Adipocyte (in vitro differentiated cells): Measurements from ENCODE around the gene SEC31A.

ENCODE experiments used
- DNase-seq: peaks from one replicate; pipeline ENCODE4 v3.0.0-alpha.2; 2015; ENCODE audit warnings: low read depth
- H3K27me3 ChIP-seq: replicated peaks from 2 replicates; pipeline ENCODE4 v1.7.0; 2013; ENCODE audit warnings: mild to moderate bottlenecking, low read length, moderate library complexity; ENCODE audit not compliant: control insufficient read depth, insufficient read depth
- H3K36me3 ChIP-seq: 2 replicates; pipeline ENCODE4 v1.7.0; 2013; ENCODE audit warnings: low read length, mild to moderate bottlenecking, moderate library complexity; ENCODE audit not compliant: control insufficient read depth, insufficient read depth, severe bottlenecking
- H3K4me1 ChIP-seq: 2 replicates; pipeline ENCODE4 v1.7.0; 2013; ENCODE audit warnings: mild to moderate bottlenecking, low read length, moderate library complexity; ENCODE audit not compliant: control insufficient read depth, insufficient read depth
- H3K4me3 ChIP-seq: 2 replicates; pipeline ENCODE4 v1.7.0; 2013; ENCODE audit warnings: mild to moderate bottlenecking, low read length, moderate library complexity
- H3K9ac ChIP-seq: 2 replicates; pipeline ENCODE4 v1.7.0; 2013; ENCODE audit warnings: mild to moderate bottlenecking, low read length, moderate library complexity
- H3K9me3 ChIP-seq: 2 replicates; pipeline ENCODE4 v1.7.0; 2013; ENCODE audit warnings: mild to moderate bottlenecking, low read length, moderate library complexity; ENCODE audit not compliant: control insufficient read depth

Gene SEC31A

DNA sequence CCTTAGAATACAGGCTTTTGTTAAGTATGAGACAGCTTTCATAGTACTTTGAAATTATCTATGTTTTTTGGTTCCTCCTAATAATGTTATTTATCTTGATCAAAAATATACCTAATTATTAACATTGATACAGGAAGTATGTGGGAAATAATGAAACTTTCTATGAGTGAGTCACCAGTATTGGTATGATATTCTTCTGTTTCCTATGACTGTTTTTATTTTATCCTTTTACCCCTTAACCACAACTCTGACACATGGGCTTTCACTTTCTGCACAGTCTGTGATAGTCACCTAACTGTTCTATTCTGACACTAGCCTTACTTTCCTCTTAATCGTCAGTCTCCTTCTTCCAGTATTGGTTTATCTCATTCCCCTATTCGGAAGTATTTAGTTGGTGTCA is 14.3 kb upstream of the SEC31A start:
- Histone ChIP-seq H3K4me3 (no peak overlapping the region), H3K36me3 (peaks cover 13% of the 10 kb centered on the region), H3K4me1 (peaks cover 9% of the 10 kb centered on the region), H3K27me3 (no peaks in the 10 kb centered on the region), H3K9ac (no peak overlapping the region), H3K9me3 (no peaks in the 10 kb centered on the region)
- DNase-seq = no peak

DNA sequence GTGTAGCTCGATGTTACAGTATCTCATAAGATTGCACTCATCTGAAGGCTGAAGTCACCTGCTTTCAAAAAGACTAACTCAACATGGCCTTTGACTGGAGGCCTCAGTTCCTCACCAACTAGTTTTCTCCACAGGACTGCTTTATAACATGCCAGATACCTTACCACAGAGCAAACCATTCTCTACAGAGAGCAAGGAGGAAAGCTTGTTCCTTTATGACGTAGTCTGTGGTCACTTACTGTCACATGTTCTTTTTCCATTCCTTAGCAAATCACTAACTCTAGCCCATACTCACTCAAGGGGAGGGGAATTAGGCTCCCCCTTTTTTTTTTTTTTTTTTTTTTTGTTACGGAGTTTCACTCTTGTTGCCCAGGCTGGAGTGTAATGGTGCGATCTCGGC is 12.8 kb upstream of the SEC31A start:
- H3K9me3 ChIP-seq = no peaks in the 10 kb centered on the region
- no peak for DNase-seq
- H3K4me1 ChIP-seq = peaks cover 15% of the 10 kb centered on the region
- H3K36me3 ChIP-seq = peaks cover 13% of the 10 kb centered on the region
- no peaks in the 10 kb centered on the region for H3K27me3 ChIP-seq
- no peak overlapping the region for H3K9ac ChIP-seq
- no peak overlapping the region for H3K4me3 ChIP-seq

DNA sequence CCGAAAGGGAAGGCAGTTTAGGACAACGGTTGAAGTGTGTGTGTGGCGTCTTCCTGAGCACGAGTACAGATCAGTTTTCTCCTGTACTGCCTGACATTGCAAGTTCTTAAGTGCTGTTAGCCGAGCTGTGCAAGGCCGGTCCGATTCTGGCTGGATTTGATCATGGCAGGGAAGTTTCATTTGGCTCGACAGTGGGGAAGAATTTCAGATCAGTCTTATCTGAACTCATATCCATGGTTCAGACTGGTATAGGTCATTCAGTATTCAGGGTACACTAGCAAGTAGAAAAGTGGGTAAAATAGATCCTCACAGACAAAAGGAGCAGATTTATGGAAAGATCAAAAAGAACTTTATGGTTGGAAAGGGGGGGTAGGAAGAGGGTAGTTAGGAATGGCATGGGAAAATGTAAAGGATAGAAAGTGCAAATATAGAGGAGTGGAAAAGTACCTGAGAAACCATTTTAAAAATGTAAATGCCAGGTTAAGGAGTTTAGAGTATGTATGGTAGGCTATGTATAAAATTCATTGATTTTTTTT is 10.3 kb upstream of the SEC31A start:
- H3K27me3 ChIP-seq = no peaks in the 10 kb centered on the region
- H3K9me3 ChIP-seq = no peaks in the 10 kb centered on the region
- DNase-seq = no peak
- peak overlapping the region; percentile 100 for H3K4me3 ChIP-seq
- peak overlapping the region; percentile 92 for H3K9ac ChIP-seq
- peaks cover 7% of the 10 kb centered on the region for H3K36me3 ChIP-seq
- H3K4me1 ChIP-seq = peaks cover 36% of the 10 kb centered on the region

DNA sequence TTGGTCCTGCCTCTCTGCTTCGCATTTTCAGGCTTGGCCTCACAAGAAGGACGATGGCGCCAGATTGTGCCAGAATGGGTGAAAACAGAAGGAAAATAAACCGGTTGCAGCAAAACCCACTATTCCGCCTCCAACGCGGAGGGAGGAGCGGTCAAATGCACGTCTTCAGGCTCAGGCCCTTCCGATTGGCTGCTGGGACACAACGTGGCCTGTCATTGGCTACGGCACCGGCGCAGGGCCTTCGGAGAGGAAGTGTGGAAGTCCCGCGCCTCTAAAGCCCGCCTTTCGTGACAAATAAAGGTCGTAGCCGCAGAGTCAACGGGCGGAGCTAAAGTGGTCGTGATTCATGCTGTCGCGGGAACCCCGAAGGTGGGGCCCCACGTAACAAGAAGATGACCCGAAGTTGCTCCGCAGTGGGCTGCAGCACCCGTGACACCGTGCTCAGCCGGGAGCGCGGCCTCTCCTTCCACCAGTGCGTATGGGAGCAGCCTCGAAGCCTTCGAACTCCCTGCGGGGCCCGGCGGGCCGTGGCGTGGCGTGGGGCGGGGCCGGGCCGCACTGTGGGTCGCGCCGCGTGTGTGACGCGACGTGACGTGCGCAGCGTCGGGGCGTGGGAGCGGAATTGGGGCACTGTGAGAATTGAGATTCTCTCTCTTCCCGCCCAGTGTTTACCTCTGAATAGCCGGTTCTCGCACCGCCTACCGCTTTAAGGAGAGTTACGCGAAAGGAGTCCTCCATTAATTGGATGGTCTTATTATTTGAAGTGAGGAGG is 9.6 kb upstream of the SEC31A start, which contains the start of gene THAP9:
TSS of gene THAP9 (plus strand) at position 325 of the 772 bp plus-strand sequence. CDS start at position 393, 68 bp downstream.
- Histone ChIP-seq H3K4me3 (peak within 1 kb of the TSS; percentile 100), H3K9me3 (no peaks in the 10 kb centered on the region), H3K27me3 (no peaks in the 10 kb centered on the region), H3K36me3 (peaks cover 7% of the 10 kb centered on the region), H3K9ac (peak within 1 kb of the TSS; percentile 92), H3K4me1 (peaks cover 36% of the 10 kb centered on the region)
- peak; percentile 100 for DNase-seq

DNA sequence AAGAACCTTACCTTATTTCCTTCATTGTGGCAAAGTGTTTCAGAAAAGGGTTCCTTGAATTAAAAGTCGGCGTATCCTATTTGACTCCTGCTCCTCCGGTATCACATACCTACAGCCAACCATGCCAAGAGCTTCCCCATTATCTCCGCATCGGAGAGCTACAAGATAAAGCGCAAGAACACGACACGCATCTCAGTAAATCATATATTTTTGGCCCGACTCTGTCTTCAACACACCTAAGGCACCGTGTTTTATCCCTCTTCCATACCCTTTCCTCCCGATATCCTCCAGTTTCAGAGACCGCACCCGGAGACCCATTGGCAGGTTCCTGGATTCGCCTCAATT is 9.1 kb upstream of the SEC31A start:
- H3K9me3 ChIP-seq = no peaks in the 10 kb centered on the region
- H3K4me1 ChIP-seq = peaks cover 33% of the 10 kb centered on the region
- peak overlapping the region; percentile 100 for H3K4me3 ChIP-seq
- peaks cover 9% of the 10 kb centered on the region for H3K36me3 ChIP-seq
- H3K9ac ChIP-seq = peak overlapping the region; percentile 92
- DNase-seq = peak; percentile 71
- H3K27me3 ChIP-seq = no peaks in the 10 kb centered on the region

DNA sequence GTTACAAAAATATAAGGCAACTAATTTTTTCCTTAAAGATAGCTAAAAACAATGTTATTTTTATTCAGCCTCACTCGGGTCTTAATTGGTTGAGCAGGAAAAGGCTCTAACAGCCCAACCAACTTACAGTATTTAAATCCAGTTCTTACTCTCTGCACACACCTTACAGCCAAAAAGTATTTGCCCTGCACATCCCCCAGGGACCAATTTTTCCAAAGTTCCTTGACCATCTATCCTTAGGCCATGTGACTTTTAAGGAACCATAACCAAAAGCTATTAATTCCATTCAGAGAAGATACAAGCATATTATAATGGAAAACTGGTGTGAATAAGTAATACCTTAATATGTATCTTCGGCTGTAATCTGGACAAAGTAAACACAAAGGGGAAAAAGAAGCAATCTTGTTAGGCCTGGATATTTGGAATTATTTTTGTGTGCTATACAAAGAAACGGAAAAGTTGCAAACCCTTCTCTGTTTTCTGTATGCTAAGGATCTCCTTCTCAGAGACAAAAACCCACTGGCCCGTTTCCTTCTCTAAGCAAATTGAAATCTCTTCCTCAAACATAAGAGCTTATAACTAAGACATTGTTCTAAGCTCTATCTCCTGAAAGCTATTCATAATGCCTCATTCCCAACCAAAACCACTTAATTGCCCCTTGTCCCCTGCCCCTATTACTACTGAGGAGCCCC is 8.6 kb upstream of the SEC31A start:
- Histone ChIP-seq H3K9me3 (no peaks in the 10 kb centered on the region), H3K27me3 (no peaks in the 10 kb centered on the region), H3K9ac (peak overlapping the region; percentile 92), H3K36me3 (peaks cover 14% of the 10 kb centered on the region), H3K4me3 (peak overlapping the region; percentile 100), H3K4me1 (peaks cover 32% of the 10 kb centered on the region)
- DNase-seq = peak; percentile 52

DNA sequence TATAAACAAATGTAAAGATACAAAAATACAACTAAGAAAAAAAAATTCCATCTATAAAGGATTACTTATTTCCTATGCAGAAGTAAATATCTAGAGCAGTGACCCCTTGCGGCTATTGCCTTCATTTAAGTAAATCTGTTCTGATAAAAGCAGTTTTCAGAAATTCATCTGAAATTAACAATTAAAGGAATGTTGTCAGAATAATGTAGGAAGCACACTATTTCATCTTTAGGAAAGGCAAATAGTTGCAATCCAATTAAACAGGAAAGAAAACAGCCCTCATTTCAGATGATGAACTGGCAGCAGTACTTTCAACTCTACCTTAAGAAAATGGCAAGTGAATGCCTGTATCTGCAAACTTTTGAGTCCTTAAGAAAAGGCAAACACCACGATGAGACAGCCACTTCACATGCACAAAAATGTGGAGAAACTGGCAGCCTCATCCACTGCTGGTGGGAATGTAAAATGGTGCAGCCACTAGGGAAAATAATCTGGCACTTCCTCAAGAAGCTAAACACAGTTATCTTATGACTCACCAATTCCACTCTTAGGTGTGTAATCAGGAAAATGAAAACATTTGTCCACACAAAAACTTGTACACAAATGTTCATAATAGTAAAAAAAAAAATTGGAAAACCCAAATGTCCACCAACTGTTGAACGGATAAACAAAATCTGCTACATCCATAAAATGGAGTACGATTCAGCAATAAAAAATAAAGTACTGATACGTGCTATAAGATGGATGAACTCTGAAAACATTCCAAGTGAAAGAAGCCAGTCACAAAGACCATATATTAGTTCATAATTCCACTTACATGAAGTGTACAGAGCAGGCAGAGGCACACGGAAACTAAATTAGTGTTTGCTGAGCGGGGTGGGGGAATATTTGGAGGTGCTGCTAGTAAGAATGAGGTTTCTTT is 7.6 kb upstream of the SEC31A start:
- Histone ChIP-seq H3K9me3 (no peaks in the 10 kb centered on the region), H3K27me3 (no peaks in the 10 kb centered on the region), H3K36me3 (peaks cover 23% of the 10 kb centered on the region), H3K4me3 (peak overlapping the region; percentile 100), H3K4me1 (peaks cover 41% of the 10 kb centered on the region), H3K9ac (peak overlapping the region; percentile 92)
- peak; percentile 91 for DNase-seq

DNA sequence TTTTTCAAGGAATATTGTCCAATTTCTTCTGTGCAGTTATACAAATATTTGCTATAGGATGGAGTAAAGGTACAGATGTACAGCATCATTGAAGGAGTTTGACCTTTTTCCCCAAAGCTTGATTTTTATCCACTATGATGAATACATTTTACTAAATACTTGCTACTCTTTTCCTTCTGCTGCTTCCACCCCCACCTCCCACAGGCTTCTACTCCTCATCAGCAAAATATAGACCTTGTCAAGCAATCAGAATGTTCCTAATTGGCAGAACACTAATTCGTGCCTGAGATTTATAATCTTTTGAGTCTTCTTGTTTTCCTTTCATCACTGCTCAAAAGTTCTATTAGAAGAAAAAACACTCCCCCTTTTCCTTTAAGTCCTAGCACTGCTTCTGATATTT is 5.8 kb upstream of the SEC31A start:
- H3K4me3 ChIP-seq = no peak overlapping the region

DNA sequence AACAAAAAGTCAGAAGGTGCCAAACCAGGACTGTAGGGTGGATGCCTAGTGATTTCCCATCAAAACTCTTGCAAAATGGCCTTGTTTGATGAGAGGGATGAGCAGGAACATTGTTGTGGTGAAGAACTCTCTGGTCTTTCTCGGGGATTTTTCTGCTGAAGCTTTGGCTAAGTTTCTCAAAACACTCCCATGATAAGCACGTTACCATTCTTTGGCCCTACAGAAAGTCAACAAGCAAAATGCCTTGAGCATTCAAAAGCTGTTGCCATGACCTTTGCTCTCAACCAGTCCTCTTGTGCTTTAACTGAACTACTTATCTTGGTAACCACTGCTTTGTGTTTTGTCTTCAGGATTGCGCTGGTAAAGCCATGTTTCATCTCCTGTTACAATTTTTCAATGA is 3.0 kb upstream of the SEC31A start:
- peaks cover 53% of the 10 kb centered on the region for H3K4me1 ChIP-seq
- peaks cover 31% of the 10 kb centered on the region for H3K36me3 ChIP-seq
- H3K4me3 ChIP-seq = no peak overlapping the region
- no peaks in the 10 kb centered on the region for H3K27me3 ChIP-seq
- no peak for DNase-seq
- no peak overlapping the region for H3K9ac ChIP-seq
- no peaks in the 10 kb centered on the region for H3K9me3 ChIP-seq

More for the DNA sequence above, 5.8 kb upstream of the SEC31A start:
- DNase-seq = no peak
- peaks cover 54% of the 10 kb centered on the region for H3K4me1 ChIP-seq
- H3K9ac ChIP-seq = peak overlapping the region; percentile 92
- H3K9me3 ChIP-seq = no peaks in the 10 kb centered on the region
- peaks cover 31% of the 10 kb centered on the region for H3K36me3 ChIP-seq
- no peaks in the 10 kb centered on the region for H3K27me3 ChIP-seq

DNA sequence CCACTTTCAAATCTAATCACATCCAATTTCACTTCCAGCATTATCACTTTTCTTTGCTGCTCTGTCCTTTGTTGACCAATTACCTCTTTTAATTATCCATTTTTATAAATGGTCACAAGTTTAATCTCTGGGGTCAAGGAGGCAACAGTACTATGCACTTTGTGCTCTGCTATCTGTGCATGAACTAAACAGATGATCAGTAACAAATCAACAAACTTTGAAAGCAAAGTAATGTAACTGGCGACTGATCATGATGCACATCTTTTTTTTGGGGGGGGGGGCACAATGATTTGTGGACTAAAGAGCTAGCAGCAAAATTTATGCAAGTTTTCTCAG is 1.5 kb upstream of the SEC31A start:
- no peak overlapping the region for H3K4me3 ChIP-seq
- no peaks in the 10 kb centered on the region for H3K9me3 ChIP-seq
- H3K9ac ChIP-seq = no peak overlapping the region
- H3K4me1 ChIP-seq = peaks cover 45% of the 10 kb centered on the region
- peaks cover 31% of the 10 kb centered on the region for H3K36me3 ChIP-seq
- no peak for DNase-seq
- no peaks in the 10 kb centered on the region for H3K27me3 ChIP-seq
